Measurements from ENCODE around the gene BCAT1.
"Not testable (repeated sequence)": the region's sequence is repeated elsewhere in the genome, so short reads cannot be mapped to it uniquely, and the experiment has no call there.

BCAT1 gene

DNA sequence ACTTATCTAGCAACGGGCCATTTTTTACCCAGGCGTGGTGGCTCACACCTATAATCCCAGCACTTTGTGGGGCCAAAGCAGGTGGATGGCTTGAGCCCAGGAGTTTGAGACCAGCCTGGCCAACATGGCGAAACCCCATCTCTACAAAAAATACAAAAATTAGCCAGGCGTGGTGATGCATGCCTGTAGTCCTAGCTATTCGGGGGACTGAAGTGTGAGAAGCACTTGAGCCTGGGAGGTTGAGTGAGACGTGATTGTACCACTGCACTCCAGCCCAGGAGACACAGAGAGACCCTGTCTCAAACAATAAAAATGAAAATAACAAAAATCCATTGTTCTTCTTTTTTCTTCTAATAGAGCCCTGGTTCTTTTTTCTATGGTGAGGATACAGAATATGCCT is 7.5 kb upstream of the BCAT1 start:
- not testable (repeated sequence) for DNase-seq

DNA sequence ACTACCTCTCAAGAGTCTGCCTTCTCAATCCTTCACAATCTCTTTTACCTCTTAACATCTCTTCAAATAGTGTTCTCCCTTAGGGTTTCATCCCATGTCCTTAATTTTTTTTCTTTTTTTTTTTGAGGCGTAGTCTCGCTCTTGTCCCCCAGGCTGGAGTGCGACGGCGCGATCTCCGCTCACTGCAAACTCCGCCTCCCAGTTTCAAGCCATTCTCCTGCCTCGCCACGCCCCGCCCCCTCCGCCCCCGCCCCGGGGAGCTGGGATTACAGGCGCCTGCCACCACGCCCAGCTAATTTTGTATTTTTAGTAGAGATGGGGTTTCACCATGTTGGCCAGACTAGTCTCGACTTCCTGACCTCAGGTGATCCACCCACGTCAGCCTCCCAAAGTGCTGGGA is 7.0 kb upstream of the BCAT1 start:
- no peak for DNase-seq

DNA sequence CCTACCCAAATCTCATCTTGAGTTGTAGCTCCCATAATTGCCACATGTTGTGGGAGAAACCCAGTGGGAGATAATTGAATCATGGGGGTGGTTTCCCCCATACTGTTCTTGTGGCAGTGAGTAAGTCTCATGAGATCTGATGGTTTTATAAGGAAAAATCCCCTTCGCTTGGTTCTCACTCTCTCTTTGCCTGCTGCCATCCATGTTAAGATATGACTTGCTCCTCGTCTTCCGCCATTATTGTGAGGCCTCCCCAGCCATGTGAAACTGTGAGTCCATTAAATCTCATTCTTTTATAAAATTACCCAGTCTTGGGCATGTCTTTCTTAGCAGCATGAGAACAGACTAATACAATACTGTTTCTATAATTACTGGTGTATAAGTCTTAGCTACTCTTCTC is 6.5 kb upstream of the BCAT1 start:
- DNase-seq = no peak

DNA sequence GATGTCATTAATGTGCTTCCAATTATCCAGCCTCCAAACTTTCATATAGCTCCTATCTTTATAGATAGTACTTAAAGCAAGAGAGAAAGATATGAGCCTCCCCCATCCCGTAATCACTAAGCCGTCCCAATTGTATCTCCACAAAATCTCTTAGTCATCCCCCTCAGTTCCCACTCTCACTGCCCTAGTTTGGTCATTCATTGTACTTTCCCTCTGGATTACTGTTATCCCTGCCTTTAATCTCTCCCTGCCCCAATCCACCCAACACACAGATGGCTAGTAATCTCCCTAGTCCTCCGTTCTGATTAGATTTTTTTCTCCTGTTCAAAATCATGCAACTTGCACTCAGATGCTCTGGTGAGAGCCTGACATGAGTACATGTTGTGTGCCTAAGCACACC is 5.4 kb upstream of the BCAT1 start:
- no peak for DNase-seq

DNA sequence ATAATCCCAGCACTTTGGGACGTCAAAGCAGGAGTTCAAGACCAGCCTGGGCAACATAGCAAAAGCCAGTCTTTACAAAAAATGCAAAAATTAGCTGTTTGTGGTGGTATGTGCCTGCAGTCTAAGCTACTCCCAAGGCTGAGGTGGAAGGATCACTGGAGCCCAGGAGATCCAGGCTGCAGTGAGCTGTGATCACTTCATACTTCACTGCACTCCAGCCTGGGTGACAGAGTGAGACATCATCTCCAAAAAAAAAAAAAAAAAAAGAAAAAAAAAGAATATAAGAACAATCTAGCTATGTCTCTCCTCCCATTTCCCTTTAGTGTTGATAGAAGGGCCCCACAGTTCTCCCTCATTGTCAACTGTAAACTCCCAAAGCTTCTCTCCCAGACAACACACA is 3.5 kb upstream of the BCAT1 start:
- no peak for DNase-seq

DNA sequence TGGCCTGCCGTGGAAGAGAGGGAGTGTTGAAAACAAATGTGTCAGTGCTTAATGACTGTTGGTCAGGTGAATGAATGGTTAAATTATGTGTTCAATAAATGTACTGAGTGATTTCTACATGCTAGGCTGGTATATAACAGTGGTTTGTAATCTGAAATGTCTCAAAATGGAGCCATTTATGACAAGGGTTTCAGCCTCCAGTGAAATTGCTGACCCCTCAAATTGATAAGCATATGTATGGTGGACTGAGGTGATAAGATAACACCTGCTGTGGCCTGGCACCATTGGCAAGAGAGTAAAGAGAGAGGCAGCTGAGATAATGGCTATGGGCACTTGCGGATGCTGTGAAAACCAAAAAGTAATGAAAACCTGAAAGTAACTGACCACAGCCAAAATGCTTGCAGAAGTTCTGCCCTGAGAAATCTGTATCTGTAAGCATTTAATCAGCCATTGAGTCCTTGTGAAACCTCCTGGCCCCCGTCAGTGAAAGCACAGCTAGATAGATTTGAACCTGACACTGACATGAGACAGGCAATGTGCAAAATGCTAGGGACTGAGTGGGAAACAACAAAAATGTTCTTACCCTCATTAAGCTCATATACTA is 1.4 kb upstream of the BCAT1 start:
- no peak for DNase-seq

DNA sequence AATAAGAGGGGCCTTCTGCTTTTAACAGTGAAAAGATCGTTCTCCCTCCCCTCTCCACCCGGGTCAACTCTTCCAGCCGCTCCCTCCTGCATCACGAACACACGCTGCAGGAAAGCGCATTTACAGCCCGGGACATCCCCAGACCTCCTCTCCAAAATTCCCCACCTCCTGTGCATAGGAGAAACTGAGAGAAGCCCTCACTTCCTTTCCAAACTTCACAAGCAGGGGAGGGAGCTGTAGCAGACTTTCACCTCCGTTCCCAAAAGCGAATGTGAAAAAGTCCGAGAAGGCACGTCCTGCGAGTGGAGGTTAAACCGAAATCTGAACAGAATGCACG is 513 bp downstream of the BCAT1 start:
- DNase-seq = no peak

DNA sequence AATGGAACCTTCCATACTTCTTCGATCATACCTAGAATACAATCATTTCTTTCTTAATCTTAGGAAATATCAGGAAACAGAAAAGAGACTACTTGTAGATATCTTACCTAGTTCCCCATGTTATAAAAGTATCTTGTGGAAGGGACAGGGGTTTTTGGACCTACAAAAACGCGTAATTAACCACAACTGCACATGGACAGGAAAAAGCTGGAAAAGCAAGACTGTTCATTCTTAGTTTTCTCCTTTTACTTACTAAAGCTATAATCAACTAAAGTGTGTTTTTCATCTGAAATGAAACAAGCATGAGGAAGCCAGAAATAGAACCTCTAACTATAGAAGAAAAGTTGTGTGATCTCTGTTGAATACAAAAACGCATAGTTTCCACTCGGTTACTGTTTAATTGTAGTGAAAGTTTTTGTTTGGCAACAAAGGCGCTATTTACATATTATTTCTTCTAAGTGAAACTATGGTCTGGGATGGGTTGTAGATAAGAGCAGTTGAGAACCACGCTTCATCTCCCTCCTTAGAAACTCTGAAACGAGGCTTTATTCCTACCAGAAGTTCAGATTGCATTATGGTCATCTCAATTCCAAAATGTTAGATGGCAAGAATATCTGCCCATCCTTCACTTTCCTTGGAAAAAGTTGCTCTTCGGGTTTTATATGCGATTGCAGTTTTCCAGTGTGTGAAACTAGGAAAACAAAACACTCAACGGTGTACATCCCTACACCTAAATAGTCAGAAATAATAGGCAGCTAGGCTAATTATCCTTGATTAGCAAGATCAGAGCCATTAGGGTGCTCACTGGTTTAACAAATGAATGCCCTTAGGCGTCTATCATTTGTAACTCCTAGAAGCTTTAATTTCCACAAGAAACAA is 1.1 kb downstream of the BCAT1 start:
- no peak for DNase-seq

DNA sequence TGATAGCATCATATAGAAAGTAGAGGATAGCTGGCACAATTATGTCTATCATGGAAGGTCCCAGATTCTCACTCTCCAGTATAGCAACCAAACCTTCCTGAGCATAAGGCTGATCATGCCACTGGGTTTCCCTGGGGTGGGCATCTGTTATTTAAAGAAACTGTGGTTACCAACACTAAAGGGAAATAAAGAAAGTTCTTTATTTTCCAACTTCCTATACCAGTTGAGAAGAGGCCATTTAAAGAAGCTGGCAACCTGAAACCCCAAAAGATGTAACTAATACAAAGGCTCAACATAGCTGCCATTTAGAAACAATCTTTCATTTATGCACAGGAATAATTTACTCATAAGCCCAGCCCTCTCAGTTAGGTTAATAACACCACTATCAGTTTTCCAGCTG is 3.1 kb downstream of the BCAT1 start:
- no peak for DNase-seq

DNA sequence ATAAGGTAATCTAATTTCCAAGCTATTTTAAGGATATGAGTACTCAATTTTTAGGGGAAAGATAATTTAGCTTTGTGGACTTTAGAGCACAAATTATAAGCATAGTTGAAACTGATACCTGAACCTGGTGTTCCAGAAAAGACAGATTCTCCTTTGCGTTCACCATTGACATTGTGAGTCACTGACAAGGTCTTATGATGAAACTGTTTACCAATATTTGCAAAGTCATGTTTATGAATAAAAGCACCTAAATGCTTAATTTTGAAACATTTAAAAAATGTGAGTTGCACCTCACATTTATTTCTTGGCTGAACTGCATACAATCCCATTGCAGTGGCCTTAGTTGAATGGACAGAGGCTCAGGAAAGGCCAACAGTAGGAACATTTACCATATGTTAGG is 3.9 kb downstream of the BCAT1 start:
- no peak for DNase-seq

DNA sequence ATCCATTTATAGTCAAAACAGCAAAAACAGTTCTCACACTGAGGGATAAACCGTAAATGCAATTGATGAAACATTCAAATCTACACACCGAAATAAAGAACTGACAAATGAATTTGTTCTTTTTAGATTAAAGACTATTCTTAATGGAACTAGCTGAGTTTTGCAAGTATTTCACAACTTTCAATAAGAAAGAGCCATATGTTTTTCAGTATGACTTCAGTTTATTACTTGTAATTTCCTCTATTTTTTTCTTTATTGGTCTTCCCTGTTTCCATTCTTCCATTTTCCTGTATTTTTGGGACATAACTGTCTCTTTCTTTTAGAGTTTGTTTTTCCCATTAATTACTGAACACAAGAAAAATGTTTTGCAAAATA is 4.3 kb downstream of the BCAT1 start:
- DNase-seq = no peak

DNA sequence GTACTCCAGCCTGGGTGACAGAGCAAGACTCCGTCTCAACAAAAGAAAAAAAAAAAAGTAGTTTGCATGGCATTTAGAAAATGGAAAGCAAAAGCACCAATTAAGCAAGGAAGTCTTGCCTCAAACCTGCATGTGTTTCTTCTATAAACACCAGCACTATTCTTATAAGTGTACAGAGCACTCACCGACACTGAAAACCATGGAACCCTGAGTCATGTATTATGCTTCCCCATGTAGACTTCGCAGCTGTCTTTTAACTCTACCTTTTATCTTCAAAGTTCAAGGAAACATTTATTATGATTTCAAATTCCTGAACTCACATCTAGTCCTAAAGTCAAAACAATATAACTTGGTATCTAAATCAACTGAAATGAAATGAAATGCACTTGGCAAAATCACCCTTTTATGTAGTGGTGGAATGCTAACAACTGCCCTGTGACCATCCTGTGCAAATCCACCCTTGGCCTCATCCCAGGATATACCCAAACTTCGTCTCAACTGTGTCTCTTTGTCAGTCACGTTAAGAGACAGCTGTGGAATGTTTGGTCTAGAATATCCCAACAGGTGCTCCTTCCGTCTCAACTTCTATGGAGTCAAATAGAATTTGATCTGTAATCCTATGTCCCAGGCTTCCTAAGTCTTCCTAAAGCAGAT is 4.8 kb downstream of the BCAT1 start:
- no peak for DNase-seq

DNA sequence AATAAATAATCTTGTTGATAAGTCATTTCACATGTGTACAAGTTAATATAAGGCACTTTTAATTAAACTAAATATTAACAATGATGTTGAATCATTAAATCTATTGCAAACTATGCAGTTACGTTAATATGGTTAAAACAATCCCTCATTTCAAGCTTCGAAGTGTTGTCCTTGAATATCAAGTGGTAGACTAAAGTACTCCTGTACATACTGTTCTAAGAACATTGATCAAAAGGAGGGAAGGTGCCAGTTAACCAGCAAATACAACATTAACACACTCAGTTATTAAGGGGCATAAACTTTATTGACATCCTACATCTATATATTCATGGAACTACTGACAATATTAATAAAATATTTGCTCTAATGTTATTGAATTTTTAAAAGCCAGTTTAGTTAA is 8.7 kb downstream of the BCAT1 start:
- no peak for DNase-seq

DNA sequence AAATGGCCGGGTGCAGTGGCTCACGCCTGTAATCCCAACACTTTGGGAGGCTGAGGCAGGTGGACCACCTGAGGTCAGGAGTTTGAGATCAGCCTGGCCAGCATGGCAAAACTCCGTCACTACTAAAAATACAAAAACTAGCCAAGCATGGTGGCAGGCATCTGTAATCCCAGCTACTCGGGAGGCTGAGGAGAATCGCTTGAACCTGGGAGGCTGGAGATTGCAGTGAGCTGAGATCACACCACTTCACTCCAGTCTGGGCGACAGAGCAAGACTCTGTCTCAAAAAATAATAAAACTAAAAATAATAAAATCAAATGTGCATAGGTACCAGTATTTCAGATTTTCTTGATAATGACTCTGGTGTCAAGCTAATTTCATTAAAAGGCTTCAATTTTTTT is 9.3 kb downstream of the BCAT1 start:
- DNase-seq = not testable (repeated sequence)

DNA sequence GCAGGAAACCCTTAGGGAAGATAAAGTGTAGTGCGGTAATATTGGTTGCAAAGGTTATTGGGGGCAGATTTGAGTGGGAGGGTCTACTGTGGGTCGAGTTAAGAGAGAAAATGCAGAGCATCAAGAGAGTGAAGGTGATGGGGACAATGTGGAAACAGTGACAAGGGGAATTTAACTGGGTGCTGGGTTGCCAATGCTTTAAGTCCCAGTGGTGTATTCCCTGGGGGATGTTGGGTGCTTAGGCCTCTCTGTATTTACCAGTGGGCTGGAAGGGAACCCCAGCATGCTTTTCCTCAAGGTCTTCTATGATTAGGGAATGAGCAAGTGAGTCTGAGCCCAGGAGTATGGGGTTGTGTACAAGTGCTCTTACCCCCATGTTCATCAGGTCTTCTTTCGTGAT is 10.6 kb downstream of the BCAT1 start:
- no peak for DNase-seq

DNA sequence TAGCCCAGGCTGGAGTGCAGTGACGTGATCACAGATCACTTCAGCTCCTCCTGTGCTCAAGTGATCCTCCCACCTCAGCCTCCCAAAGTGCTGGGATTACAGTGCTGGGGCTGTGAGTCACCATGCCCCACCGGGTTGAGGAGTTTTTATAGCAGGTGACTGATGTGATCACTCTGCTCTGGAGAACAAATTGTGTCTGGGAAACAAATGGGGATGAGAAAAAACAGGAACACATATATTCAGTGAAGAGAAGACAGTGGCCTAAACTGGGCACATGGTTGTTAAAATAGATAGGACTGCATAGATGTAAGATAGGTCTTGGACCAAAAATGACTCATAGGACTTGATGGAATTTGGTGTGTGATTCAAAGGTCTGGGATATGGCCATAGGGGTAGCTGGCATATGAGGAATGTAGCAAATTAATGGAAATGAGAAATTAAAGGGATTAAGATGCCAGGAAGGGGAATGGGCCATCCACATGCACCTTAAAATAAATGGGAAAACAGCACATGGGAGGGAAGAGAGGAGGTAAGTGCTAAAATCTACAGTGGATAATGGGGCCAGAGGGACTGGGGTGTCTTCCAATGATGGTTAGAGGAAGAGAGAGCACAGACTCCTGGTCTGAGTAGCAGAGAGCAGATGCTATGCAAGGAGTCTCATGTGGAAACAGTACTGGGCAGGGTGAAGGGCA is 11.2 kb downstream of the BCAT1 start:
- DNase-seq = no peak

DNA sequence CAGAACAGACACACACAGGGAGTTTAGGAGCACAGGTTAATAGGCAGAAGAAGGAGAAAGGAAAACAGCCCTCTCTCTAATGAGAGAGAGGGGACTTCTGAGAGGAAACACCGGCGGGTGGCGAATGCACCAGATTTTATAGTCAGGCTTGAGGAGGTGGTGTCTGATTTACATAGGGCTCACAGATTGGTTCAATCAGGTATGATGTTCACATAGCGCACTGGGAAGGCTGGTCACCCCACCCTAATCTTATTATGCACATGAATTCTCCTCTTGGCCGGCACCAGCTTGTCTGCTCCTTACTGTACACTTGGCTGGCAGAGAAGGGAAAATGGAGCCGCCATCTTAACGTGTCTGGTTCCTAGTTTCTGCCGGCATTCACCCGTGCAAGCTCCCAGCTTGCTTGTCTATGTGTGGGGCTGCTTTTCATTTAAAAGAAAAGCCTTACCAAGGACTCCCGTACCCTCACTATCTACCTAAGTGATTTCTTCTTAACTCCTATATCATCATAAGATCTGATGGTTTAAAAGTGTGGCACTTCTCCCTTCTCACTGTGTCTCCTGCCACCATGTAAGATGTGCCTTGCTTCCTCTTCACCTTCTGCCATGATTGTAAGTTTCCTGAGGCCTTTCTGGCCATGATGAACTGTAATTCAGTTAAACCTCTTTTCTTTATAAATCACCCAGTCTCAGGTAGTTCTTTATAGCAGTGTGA is 15.1 kb downstream of the BCAT1 start:
- DNase-seq = no peak

DNA sequence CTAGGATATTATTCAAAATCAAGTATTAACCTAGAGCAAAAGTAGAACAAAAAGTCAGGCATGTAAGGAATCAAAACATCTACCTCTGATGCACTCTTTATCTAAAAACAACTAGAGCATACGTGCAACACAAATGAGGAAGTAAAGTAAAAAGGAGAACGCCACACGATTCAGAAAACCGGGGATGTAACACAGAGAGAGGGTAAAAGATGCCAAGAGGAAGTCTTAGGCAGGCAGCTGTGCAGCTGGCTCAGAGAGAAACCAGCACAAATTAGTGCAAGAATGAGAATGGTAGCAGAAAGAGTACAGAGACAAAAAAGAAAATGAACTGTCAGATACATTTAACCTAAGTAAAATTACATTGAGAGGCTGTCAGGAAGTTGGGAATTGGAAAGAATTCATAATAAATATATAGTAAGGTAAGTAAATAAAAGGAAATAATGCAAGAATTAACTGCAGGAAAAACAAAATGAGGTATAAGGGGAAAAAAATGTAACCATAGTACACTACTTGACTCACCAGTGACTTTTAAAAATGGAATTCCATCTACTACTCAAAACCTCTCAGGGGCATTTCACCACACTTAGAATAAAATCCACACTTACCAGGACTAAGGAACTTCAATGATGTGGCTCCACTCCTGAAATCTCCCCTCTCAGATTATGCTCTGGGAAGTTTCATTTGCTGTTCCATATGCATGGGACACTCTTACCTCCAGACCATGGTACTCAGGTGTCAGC is 17.1 kb downstream of the BCAT1 start:
- no peak for DNase-seq

DNA sequence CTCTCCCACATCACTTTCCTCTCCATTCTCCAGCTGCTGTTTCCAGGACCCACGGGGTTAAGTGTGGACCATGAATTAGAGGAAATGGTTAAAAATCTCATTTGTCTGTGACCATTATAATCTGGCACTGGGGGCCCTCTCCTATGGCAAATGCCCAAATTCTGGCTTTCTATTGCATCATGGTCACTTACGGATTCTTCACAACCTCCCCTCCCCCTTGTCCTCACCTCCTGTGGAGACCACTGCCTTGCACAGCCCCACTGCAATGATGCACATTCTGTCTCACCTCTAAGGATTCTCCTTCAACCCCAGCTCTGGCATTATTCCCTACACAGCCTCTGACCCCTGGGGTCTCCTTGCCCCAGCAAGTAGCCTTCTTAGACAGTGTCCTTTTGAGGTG is 18.9 kb downstream of the BCAT1 start:
- no peak for DNase-seq

DNA sequence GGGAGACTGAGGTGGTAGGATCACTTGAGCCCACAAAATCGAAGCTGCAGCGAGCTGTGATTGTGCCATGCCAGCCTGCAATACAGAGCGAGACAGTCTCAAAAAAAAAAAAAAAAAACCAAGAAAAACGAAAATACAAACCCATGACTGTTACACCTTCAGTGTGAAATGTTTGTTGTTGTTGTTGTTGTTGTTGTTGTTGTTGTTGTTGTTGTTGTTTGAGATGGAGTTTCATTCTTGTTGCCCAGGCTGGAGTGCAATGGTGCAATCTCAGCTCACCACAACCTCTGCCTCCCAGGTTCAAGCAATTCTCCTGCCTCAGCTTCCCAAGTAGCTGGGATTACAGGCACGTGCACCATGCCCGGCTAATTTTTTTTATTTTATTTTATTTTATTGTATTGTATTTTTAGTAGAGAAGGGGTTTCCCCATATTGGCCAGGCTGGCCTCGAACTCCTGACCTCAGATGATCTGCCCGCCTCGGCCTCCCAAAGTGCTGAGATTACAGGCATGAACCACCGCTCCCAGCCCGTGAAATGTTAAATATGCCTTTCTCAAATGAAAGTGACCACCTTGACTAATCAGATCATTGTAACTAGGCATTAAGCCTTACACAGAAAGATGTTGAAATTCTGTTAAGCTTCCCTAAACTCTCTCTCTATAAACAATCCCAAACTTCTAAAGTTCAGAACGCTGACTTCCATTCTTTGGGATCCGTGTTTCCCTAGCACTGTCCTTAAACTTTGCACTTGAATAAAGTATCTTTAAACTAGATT is 20.2 kb downstream of the BCAT1 start:
- not testable (repeated sequence) for DNase-seq

DNA sequence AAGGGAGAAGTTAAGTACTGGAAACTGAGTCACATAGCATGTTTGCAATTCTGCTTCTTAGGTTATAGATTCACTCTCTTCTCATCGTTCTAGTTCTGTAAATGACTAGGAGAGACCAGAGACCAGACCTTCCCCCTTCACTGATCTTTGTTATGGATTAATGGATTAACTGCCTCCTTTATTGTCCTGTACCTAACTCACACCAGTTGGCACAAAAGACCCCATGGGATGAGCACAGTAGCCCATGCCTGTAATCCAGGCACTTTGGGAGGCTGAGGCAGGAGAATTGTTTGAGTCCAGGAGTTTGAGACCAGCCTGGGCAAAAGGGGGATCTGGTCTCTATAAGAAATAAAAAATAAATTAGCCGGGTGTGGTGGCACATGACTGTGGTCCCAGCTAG is 20.8 kb downstream of the BCAT1 start:
- DNase-seq = no peak

DNA sequence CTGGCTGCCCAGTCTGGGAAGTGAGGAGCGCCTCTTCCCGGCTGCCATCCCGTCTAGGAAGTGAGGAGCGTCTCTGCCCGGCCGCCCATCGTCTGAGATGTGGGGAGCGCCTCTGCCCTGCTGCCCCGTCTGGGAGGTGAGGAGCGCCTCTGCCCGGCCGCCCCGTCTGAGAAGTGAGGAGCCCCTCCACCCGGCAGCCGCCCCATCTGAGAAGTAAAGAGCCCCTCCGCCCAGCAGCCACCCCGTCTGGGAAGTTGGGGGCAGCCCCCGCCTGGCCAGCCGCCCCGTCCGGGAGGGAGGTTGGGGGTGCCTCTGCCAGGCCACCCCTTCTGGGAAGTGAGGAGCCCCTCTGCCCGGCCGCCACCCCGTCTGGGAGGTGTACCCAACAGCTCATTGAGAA is 22.8 kb downstream of the BCAT1 start:
- not testable (repeated sequence) for DNase-seq

All from NCI-H345 (cell line).